ENCODE data around the gene SERINC5. TPM values are rescaled to one million over a fixed set of nuclear protein-coding genes. Genes with fewer than 3 reads are reported as not detected.

SERINC5 gene
- total and polyA plus RNA-seq, 2 donors (not counting 3 experiments of a cell fraction or from before 2014, with no cell fraction given), result 3.2 to 10.1 TPM

- dilution Hi-C loops (cut with MboI; ENCODE audit: extremely low pct_ligation_motif_present, low sequenced_read_pairs), result no loop called here
- no peak for DNase-seq (ENCODE audit: low read depth, low spot score)
- Histone ChIP-seq H3K27ac (ENCODE audit: insufficient read depth, low read depth, low read length) (no peak overlapping the region), H3K9me1 (replicated peaks; ENCODE audit: control insufficient read depth, extremely low read depth, insufficient read depth, low read length) (no peaks in the 10 kb centered on the region), H3K27me3 (ENCODE audit: control insufficient read depth in 2 of 2, insufficient read depth in 2 of 2, low read length in 2 of 2) (no peaks in the 10 kb centered on the region), H3K4me3 (replicated peaks in 1 of 3; ENCODE audit: insufficient read depth in 1 of 3, low read depth in 1 of 3, low read length in 3 of 3) (no peak overlapping the region), H3K9me3 (replicated peaks; ENCODE audit: control insufficient read depth, insufficient read depth, low read length) (no peaks in the 10 kb centered on the region), H3K9ac (replicated peaks; ENCODE audit: extremely low read depth, insufficient read depth, low read length) (no peak overlapping the region), H3K4me1 (ENCODE audit: control insufficient read depth, extremely low read depth, insufficient read depth, low read length) (no peaks in the 10 kb centered on the region), H3K4me2 (ENCODE audit: insufficient read depth, low read length) (no peak overlapping the region), H3K79me2 (ENCODE audit: control insufficient read depth, insufficient read depth, low read length) (no peaks in the 10 kb centered on the region), H2AFZ (ENCODE audit: low read depth, low read length) (no peak overlapping the region), H3K36me3 (ENCODE audit: control insufficient read depth in 2 of 2, extremely low read depth in 1 of 2, insufficient read depth in 2 of 2, low read length in 2 of 2) (no peaks in the 10 kb centered on the region), H4K20me1 (replicated peaks; ENCODE audit: control insufficient read depth, extremely low read depth, insufficient read depth, low read length) (no peaks in the 10 kb centered on the region)
- BruUV-seq (replicated peaks), result no TSS peak
- TF ChIP-seq MAX (IDR thresholded peaks at IDR 0.05; ENCODE audit: insufficient read depth, insufficient read length), result no peak
- TF ChIP-seq GATA2 (IDR thresholded peaks at IDR 0.05; ENCODE audit: insufficient read depth, insufficient read length, low read depth, low read length), result no peak
- no peak for TF ChIP-seq CTCF (IDR thresholded peaks at IDR 0.05; ENCODE audit: extremely low read depth in 1 of 2, insufficient read depth in 1 of 2, low read depth in 1 of 2, low read length in 2 of 2)
- no peak for TF ChIP-seq POLR2A (IDR thresholded peaks at IDR 0.05; ENCODE audit: low read depth, low read length)
- ChIA-PET CTCF (no interaction called here), POLR2A (no interaction called here)
- intact Hi-C loops (cut with micrococcal nuclease), result no loop called here
- FAIRE-seq, result no peak
These were observed 112.4 kb downstream of the SERINC5 start for GRCh38 chr5:80143491-80143890.

GRCh38 chr5:80142996-80143395 is 112.9 kb downstream of the SERINC5 start:
- ChIA-PET CTCF (no interaction called here), POLR2A (no interaction called here)
- intact Hi-C loops (cut with micrococcal nuclease) (no loop called here), dilution Hi-C loops (cut with MboI; ENCODE audit: extremely low pct_ligation_motif_present, low sequenced_read_pairs) (no loop called here)
- no peak overlapping the region for H3K27ac ChIP-seq (ENCODE audit: insufficient read depth, low read depth, low read length)
- no peaks in the 10 kb centered on the region for H3K9me1 ChIP-seq (replicated peaks; ENCODE audit: control insufficient read depth, extremely low read depth, insufficient read depth, low read length)
- H3K9ac ChIP-seq (replicated peaks; ENCODE audit: extremely low read depth, insufficient read depth, low read length), result no peak overlapping the region
- no peaks in the 10 kb centered on the region for H3K27me3 ChIP-seq (ENCODE audit: control insufficient read depth in 2 of 2, insufficient read depth in 2 of 2, low read length in 2 of 2)
- TF ChIP-seq MAX (IDR thresholded peaks at IDR 0.05; ENCODE audit: insufficient read depth, insufficient read length) (no peak), FOS (IDR thresholded peaks at IDR 0.05; ENCODE audit: borderline replicate concordance, insufficient read depth, low read length) (no peak), GATA2 (IDR thresholded peaks at IDR 0.05; ENCODE audit: insufficient read depth, insufficient read length, low read depth, low read length) (no peak), POLR2A (IDR thresholded peaks at IDR 0.05; ENCODE audit: low read depth, low read length) (no peak), MYC (IDR thresholded peaks at IDR 0.05; ENCODE audit: low read depth, low read length) (no peak), EZH2 (IDR thresholded peaks at IDR 0.05; ENCODE audit: borderline replicate concordance, low read depth, low read length, severe bottlenecking) (no peak), POLR2AphosphoS5 (IDR thresholded peaks at IDR 0.05; ENCODE audit: insufficient read depth, low read depth, low read length) (no peak), JUN (IDR thresholded peaks at IDR 0.05; ENCODE audit: borderline replicate concordance, insufficient read depth, insufficient read length, low read depth) (no peak), CTCF (IDR thresholded peaks at IDR 0.05; ENCODE audit: extremely low read depth in 1 of 2, insufficient read depth in 1 of 2, low read depth in 1 of 2, low read length in 2 of 2) (no peak)
- no peak overlapping the region for H3K4me3 ChIP-seq (replicated peaks in 1 of 3; ENCODE audit: insufficient read depth in 1 of 3, low read depth in 1 of 3, low read length in 3 of 3)
- no peaks in the 10 kb centered on the region for H4K20me1 ChIP-seq (replicated peaks; ENCODE audit: control insufficient read depth, extremely low read depth, insufficient read depth, low read length)
- FAIRE-seq, result no peak
- no peak for DNase-seq (ENCODE audit: low read depth, low spot score)
- H3K4me2 ChIP-seq (ENCODE audit: insufficient read depth, low read length), result no peak overlapping the region
- no peak overlapping the region for H2AFZ ChIP-seq (ENCODE audit: low read depth, low read length)
- H3K4me1 ChIP-seq (ENCODE audit: control insufficient read depth, extremely low read depth, insufficient read depth, low read length), result no peaks in the 10 kb centered on the region
- BruUV-seq (replicated peaks), result no TSS peak
- no peaks in the 10 kb centered on the region for H3K79me2 ChIP-seq (ENCODE audit: control insufficient read depth, insufficient read depth, low read length)
- H3K36me3 ChIP-seq (ENCODE audit: control insufficient read depth in 2 of 2, extremely low read depth in 1 of 2, insufficient read depth in 2 of 2, low read length in 2 of 2), result no peaks in the 10 kb centered on the region
- no peaks in the 10 kb centered on the region for H3K9me3 ChIP-seq (replicated peaks; ENCODE audit: control insufficient read depth, insufficient read depth, low read length)

Measured in endothelial cell of umbilical vein (primary cell).